GM18873 (cell line): ENCODE data around the gene PGPEP1.

Experiments used
- ATAC-seq: cut with Tn5 transposase; IDR thresholded peaks from one replicate; pipeline ENCODE4 v1.9.1; 2021; ENCODE audit warnings: mild to moderate bottlenecking, moderate library complexity, moderate number of reproducible peaks; ENCODE audit not compliant: unreplicated experiment, low FRiP score

Gene PGPEP1

GRCh38 chr19:18340190-18340989, at the start of gene PGPEP1:
Gene PGPEP1 (plus strand): TSS chr19:18340598. CDS start chr19:18340682, 84 bp downstream.
- ATAC-seq = no peak

- no peak for ATAC-seq
These were observed 49.3 kb upstream of the PGPEP1 start for GRCh38 chr19:18291019-18291524.

GRCh38 chr19:18291590-18292461, 48.6 kb upstream of the PGPEP1 start:
- ATAC-seq = no peak

- no peak for ATAC-seq
These were observed 48.0 kb upstream of the PGPEP1 start for GRCh38 chr19:18292462-18292809.

GRCh38 chr19:18292810-18293641, 47.4 kb upstream of the PGPEP1 start:
- ATAC-seq = no peak

- ATAC-seq = no peak
These were observed 46.5 kb upstream of the PGPEP1 start for GRCh38 chr19:18293642-18294466.

- no peak for ATAC-seq
These were observed 45.9 kb upstream of the PGPEP1 start for GRCh38 chr19:18294467-18294864.

- ATAC-seq = no peak
These were observed 45.4 kb upstream of the PGPEP1 start for GRCh38 chr19:18295034-18295451.

- ATAC-seq = no peak
These were observed 43.1 kb upstream of the PGPEP1 start for GRCh38 chr19:18297308-18297707.

- no peak for ATAC-seq
These were observed 41.8 kb upstream of the PGPEP1 start for GRCh38 chr19:18298601-18299000.

- no peak for ATAC-seq
These were observed 40.7 kb upstream of the PGPEP1 start for GRCh38 chr19:18299654-18300053.

GRCh38 chr19:18300930-18301717, 39.3 kb upstream of the PGPEP1 start:
- ATAC-seq = no peak

- no peak for ATAC-seq
These were observed 38.7 kb upstream of the PGPEP1 start for GRCh38 chr19:18301718-18302111.

- ATAC-seq = no peak
These were observed 36.3 kb upstream of the PGPEP1 start for GRCh38 chr19:18304208-18304457.

GRCh38 chr19:18304458-18305310, 35.7 kb upstream of the PGPEP1 start:
- ATAC-seq = no peak

- ATAC-seq = no peak
These were observed 34.0 kb upstream of the PGPEP1 start for GRCh38 chr19:18306209-18306887.

- ATAC-seq = no peak
These were observed 33.5 kb upstream of the PGPEP1 start for GRCh38 chr19:18306888-18307260.

GRCh38 chr19:18307271-18307681, 33.1 kb upstream of the PGPEP1 start:
- no peak for ATAC-seq
